RWPE1 (cell line): ENCODE data around the gene CLDN34.
A peak's percentile ranks its signal among the peaks of the same experiment; 100 is the strongest.

Source experiments
- CTCF ChIA-PET: fragments of 350-600 bp; sonication (Branson Sonifier 250); formaldehyde crosslinking; extraction: SDS; loops from one replicate; lab custom pipeline; 2021; lab: Yijun Ruan, JAX
- POLR2A ChIA-PET: fragments of 400-600 bp; formaldehyde crosslinking; extraction: SDS; loops from one replicate; lab custom pipeline; 2020; ENCODE audit warnings: antibody characterized with exemption; ENCODE audit not compliant: low non-redundant PET; lab: Yijun Ruan, JAX
- DNase-seq: peaks from one replicate; pipeline ENCODE4 v3.0.0; 2012; ENCODE audit warnings: low spot score
- H3K27ac ChIP-seq: fragments of 450-650 bp; 2 replicates; pipeline ENCODE4 v1.5.1; 2017
- TF ChIP-seq, protein P1 (sequence below): fragments of 450-650 bp; conservative IDR thresholded peaks from 2 replicates; pipeline ENCODE4 v1.5.1; 2017; ENCODE audit warnings: low read depth, mild to moderate bottlenecking

CLDN34 gene

DNA sequence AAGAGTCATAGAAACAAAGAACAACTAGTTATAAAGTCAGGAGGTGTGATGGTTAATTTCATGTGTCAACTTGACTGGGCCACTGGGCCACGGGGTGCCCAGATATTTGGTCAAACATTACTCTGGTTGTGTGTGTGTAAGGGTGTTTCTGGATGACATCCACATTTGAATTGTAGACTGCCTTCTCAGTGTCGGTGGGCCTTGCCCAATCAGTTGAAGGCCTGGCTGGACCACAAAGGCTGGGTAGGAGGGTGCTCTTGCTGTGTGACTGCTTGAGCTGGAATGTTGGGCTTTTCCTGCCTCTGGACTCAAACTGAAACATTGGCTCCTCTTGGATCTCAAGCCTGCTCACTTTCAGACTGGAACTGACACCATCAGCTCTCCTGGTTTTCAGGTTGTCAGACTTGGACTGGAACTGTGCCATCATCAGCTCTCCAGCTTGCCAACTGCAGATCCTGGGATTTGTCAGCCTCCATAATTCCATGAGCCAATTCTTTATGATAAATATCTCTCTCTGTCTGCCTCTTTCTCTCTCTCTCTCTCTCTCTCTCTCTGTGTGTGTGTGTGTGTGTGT is 41.4 kb downstream of the CLDN34 start:
- H3K27ac ChIP-seq: no peak overlapping the region
- DNase-seq: no peak
- ChIA-PET POLR2A (no interaction called here), CTCF (no interaction called here)
- TF ChIP-seq, protein P1, sequence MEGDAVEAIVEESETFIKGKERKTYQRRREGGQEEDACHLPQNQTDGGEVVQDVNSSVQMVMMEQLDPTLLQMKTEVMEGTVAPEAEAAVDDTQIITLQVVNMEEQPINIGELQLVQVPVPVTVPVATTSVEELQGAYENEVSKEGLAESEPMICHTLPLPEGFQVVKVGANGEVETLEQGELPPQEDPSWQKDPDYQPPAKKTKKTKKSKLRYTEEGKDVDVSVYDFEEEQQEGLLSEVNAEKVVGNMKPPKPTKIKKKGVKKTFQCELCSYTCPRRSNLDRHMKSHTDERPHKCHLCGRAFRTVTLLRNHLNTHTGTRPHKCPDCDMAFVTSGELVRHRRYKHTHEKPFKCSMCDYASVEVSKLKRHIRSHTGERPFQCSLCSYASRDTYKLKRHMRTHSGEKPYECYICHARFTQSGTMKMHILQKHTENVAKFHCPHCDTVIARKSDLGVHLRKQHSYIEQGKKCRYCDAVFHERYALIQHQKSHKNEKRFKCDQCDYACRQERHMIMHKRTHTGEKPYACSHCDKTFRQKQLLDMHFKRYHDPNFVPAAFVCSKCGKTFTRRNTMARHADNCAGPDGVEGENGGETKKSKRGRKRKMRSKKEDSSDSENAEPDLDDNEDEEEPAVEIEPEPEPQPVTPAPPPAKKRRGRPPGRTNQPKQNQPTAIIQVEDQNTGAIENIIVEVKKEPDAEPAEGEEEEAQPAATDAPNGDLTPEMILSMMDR: no peak

DNA sequence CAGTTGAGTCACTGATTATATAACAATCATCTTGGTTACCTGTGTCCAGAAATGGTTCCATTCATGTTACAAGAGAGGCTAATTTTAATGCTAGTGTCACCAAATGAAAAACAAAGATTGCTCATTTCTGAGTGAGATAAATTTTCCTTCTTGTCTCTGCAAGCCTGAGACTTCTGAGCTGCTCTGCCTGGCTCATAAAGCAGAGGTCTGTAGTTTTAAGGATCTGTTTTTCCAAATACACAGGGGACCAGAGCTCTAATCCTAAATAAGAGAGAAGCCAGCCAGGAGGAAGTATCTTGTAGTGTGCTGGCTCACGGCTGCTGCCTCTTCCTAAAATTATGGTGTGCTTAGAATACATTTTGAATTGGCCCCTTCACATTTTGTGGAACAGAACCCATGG is 42.6 kb downstream of the CLDN34 start:
- POLR2A ChIA-PET: no interaction called here
- no peak for DNase-seq
- no peak overlapping the region for H3K27ac ChIP-seq
- TF ChIP-seq, protein P1: no peak
- CTCF ChIA-PET: no interaction called here

DNA sequence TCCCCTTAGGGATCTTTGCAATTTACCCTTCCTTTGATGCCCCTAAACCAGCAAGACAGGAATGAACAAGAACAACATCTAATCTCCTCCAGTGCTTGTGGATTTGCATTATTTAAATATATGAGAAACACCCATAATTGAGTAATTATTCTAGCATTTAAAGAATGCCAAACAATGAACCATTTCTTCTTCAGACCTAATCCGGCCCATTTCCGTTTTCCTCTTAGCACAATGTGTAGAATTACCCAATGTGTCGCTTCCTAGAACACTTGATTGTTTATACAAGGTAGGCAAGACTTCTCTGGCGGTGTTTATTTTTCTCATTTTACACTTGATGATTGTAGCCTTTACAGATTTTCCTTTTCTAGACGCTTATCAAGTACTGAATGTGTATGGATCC is 43.5 kb downstream of the CLDN34 start:
- CTCF ChIA-PET: no interaction called here
- DNase-seq: no peak
- TF ChIP-seq, protein P1: no peak
- no peak overlapping the region for H3K27ac ChIP-seq
- POLR2A ChIA-PET: no interaction called here

DNA sequence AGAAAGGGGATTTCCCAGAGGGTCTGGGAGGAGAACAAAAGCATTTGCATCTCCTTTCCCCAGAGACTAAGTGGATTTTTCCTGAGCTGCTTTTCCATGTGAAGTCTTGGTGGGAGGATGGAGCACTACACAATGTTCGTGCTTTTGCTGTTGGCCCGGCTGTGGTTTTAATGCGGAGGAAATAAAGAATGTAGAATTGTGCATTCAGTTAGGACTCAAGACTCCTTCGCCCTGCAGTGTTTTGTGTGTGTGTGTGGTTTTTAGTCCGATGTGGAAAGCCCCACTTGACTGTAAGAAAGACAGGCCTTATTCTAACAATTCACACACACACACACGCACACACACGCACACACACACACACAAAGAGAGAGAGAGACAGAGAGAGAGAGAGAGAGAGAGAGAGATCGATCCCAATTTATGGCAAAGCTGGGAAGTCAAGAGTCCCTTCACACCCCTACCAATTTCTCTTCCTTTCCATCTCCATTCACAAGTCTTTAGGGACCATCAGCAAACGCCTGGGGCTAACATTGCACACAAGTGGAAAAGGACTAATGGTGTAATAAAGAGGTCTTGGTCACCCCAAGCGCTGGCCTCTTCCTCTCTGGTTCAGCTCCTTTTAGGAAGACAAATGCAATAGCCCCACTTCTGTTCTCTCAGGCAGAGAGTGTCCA is 44.2 kb downstream of the CLDN34 start:
- ChIA-PET POLR2A (no interaction called here), CTCF (interaction anchor here (0.6 kb wide), 1 partner anchor 69 kb away, joined by 4 read pairs; no protein-coding TSS in a partner anchor)
- no peak overlapping the region for H3K27ac ChIP-seq
- no peak for DNase-seq
- TF ChIP-seq, protein P1: no peak

DNA sequence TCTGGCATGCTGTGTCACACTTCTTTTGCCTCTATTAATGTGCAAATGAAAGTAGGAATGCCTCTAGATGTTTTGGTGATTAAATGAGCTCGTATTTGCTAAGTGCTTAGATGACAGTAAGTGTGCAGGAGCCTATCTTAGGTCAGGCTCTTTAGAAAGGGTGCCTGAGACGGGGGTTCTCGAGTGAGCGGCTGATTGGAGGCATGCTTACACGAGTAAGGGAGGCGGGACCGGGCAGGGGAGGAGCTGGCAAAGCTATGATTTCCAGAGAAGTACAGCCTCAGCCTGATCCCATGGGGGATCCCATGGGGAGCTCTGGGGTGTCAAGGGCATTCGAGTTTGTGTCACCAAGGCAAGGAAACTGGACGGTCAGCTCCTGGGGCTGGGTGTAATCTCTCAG is 44.8 kb downstream of the CLDN34 start:
- CTCF ChIA-PET: interaction anchor here (0.6 kb wide), 3 partner anchors 68 to 1859 kb away, joined by 3 to 4 read pairs (median 4); no protein-coding TSS in a partner anchor
- no peak for DNase-seq
- POLR2A ChIA-PET: no interaction called here
- TF ChIP-seq, protein P1: no peak
- no peak overlapping the region for H3K27ac ChIP-seq

DNA sequence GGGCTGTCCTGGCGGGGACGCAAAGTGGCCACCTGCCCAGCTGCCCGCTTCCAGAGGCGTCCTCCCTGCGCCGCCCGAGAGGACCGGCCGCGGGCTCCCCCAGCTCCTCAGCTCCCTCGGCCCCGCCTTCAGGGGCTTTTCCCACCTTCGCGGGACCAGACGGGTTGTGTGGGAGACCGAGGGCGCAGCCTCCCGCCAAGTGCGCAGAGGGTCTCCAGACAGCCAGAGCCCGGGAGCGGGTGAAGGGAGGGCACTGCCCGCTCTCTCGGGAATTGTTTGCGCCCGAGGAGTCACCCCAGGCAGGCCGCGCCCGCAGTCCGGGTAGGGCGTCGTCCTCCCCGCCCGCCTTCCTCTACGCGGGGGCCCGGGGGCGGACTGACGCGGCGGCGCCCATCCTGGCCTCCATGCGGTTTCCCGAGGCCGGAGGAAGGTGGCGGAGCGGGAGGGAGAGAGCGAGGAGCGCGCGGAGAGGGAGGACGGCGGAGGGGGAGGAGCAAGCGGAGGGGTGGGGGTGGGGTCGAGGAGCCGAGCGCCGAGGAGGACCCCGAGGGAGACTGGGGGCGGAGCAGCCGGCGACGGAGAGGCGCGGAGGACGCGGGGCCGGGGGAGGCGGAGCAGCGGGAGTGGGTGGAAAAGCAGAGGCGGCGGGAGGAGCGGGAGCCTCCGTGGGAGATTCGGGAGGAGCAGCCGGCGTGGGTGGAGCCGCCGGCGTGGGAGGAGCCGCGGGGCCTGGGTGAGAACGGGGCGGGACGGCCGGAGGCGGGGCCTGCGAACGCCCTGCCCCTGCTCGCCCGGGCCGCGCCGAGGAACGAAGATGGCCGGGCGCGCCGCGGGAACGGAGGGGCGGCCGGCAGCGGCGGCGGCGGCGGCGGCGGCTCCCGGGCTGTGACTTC is 47.5 kb downstream of the CLDN34 start:
- peak; percentile 72 for DNase-seq
- ChIA-PET CTCF (no interaction called here), POLR2A (no interaction called here)
- TF ChIP-seq, protein P1: no peak
- peak overlapping the region; percentile 93 for H3K27ac ChIP-seq
